Karpas-422 (cell line): ENCODE data around the gene BRAF. TPM values are rescaled to one million over a fixed set of nuclear protein-coding genes. Genes with fewer than 3 reads are reported as not detected.
"Not testable (repeated sequence)": the region's sequence is repeated elsewhere in the genome, so short reads cannot be mapped to it uniquely, and the experiment has no call there.

Experiments used
- DNase-seq: peaks from one replicate; pipeline ENCODE4 v3.0.0-alpha.2; 2015
- H2AFZ ChIP-seq: fragments of 200-600 bp; sonication (generic); 2 replicates; pipeline ENCODE4 v1.6.1; 2014; ENCODE audit warnings: antibody characterized with exemption, low read length, mixed read lengths
- H3K27ac ChIP-seq: fragments of 200-600 bp; sonication (generic); 2 replicates; pipeline ENCODE4 v1.5.1; 2014; ENCODE audit warnings: mild to moderate bottlenecking, low read length, moderate library complexity
- H3K27me3 ChIP-seq: fragments of 200-600 bp; sonication (generic); 2 replicates; pipeline ENCODE4 v1.6.1; 2014; ENCODE audit warnings: low read length, mixed read lengths
- H3K36me3 ChIP-seq: fragments of 200-600 bp; sonication (generic); 2 replicates; pipeline ENCODE4 v1.6.1; 2014; ENCODE audit warnings: low read length, mixed read lengths; ENCODE audit not compliant: insufficient read depth
- H3K4me1 ChIP-seq: fragments of 200-600 bp; sonication (generic); 2 replicates; pipeline ENCODE4 v1.6.1; 2014; ENCODE audit warnings: mild to moderate bottlenecking, low read length, mixed read lengths
- H3K4me2 ChIP-seq: fragments of 200-600 bp; sonication (generic); 2 replicates; pipeline ENCODE4 v1.6.1; 2014; ENCODE audit warnings: low read length, low read depth, mild to moderate bottlenecking; ENCODE audit not compliant: poor library complexity, severe bottlenecking
- H3K4me3 ChIP-seq: fragments of 200-600 bp; sonication (generic); 2 replicates; pipeline ENCODE4 v1.5.1; 2014; ENCODE audit warnings: mild to moderate bottlenecking, antibody characterized with exemption, low read length, mixed read lengths
- H3K79me2 ChIP-seq: fragments of 200-600 bp; sonication (generic); 2 replicates; pipeline ENCODE4 v1.6.1; 2014; ENCODE audit warnings: mild to moderate bottlenecking, low read length, mixed read lengths
- H3K9ac ChIP-seq: fragments of 200-600 bp; sonication (generic); 2 replicates; pipeline ENCODE4 v1.6.0; 2014; ENCODE audit warnings: low read length
- H3K9me2 ChIP-seq: fragments of 200-600 bp; sonication (generic), shearing (Covaris generic); replicated peaks from 2 replicates; pipeline ENCODE4 v1.6.0; 2014; ENCODE audit warnings: mild to moderate bottlenecking, low read length, moderate library complexity; ENCODE audit not compliant: insufficient read depth
- H3K9me3 ChIP-seq: fragments of 300-700, 200-600 bp; sonication (generic); 2 replicates; pipeline ENCODE4 v1.6.1; 2014; ENCODE audit warnings: low read length, mixed read lengths
- H4K20me1 ChIP-seq: fragments of 200-600 bp; sonication (generic); 2 replicates; pipeline ENCODE4 v1.6.1; 2014; ENCODE audit warnings: mild to moderate bottlenecking, antibody characterized with exemption, low read length, low read depth; ENCODE audit not compliant: insufficient read depth
- total RNA-seq: library from RNA; depleted of rRNA; stranded (reverse); fragments of >200 nt; shearing (Covaris generic); gene quantifications from 2 replicates; pipeline ENCODE4 v1.2.3, GENCODE V29; 2014; ENCODE audit warnings: low replicate concordance

Gene BRAF
- total RNA-seq, 1 experiment from 2014 or later = 72.6 TPM

GRCh38 chr7:140942242-140942641, 17.5 kb upstream of the BRAF start:
- not testable (repeated sequence) for H3K4me1 ChIP-seq, H3K9ac ChIP-seq, H3K4me2 ChIP-seq, H3K36me3 ChIP-seq, H4K20me1 ChIP-seq, H3K9me2 ChIP-seq, H3K27me3 ChIP-seq, H3K79me2 ChIP-seq, H2AFZ ChIP-seq, H3K4me3 ChIP-seq, DNase-seq, H3K9me3 ChIP-seq, H3K27ac ChIP-seq

GRCh38 chr7:140940898-140941297, 16.2 kb upstream of the BRAF start:
- no peak overlapping the region for H2AFZ ChIP-seq
- H3K9me2 ChIP-seq = no peaks in the 10 kb centered on the region
- H3K9me3 ChIP-seq = no peaks in the 10 kb centered on the region
- no peaks in the 10 kb centered on the region for H3K79me2 ChIP-seq
- H3K4me3 ChIP-seq = no peak overlapping the region
- no peak overlapping the region for H3K27ac ChIP-seq
- no peaks in the 10 kb centered on the region for H3K36me3 ChIP-seq
- H4K20me1 ChIP-seq = no peaks in the 10 kb centered on the region
- H3K4me2 ChIP-seq = no peak overlapping the region
- DNase-seq = no peak
- no peaks in the 10 kb centered on the region for H3K4me1 ChIP-seq
- H3K27me3 ChIP-seq = no peaks in the 10 kb centered on the region
- no peak overlapping the region for H3K9ac ChIP-seq

GRCh38 chr7:140937702-140938264, 13.1 kb upstream of the BRAF start:
- no peaks in the 10 kb centered on the region for H3K79me2 ChIP-seq
- no peaks in the 10 kb centered on the region for H3K4me1 ChIP-seq
- no peak overlapping the region for H3K9ac ChIP-seq
- H3K4me2 ChIP-seq = no peak overlapping the region
- no peaks in the 10 kb centered on the region for H3K27me3 ChIP-seq
- H2AFZ ChIP-seq = no peak overlapping the region
- H3K36me3 ChIP-seq = no peaks in the 10 kb centered on the region
- no peaks in the 10 kb centered on the region for H3K9me3 ChIP-seq
- no peaks in the 10 kb centered on the region for H3K9me2 ChIP-seq
- no peak for DNase-seq
- H3K4me3 ChIP-seq = no peak overlapping the region
- no peak overlapping the region for H3K27ac ChIP-seq
- no peaks in the 10 kb centered on the region for H4K20me1 ChIP-seq

- Histone ChIP-seq H3K4me2 (no peak overlapping the region), H3K79me2 (peaks cover 12% of the 10 kb centered on the region), H3K4me1 (peaks cover 6% of the 10 kb centered on the region), H3K9me3 (no peaks in the 10 kb centered on the region), H3K9ac (no peak overlapping the region), H3K9me2 (no peaks in the 10 kb centered on the region), H2AFZ (no peak overlapping the region), H3K27me3 (no peaks in the 10 kb centered on the region), H3K27ac (no peak overlapping the region), H3K36me3 (no peaks in the 10 kb centered on the region), H3K4me3 (no peak overlapping the region), H4K20me1 (no peaks in the 10 kb centered on the region; the same call in 1 of the 2 replicates)
- DNase-seq = no peak
These were observed 4.0 kb upstream of the BRAF start for GRCh38 chr7:140928491-140929309.

- H3K36me3 ChIP-seq = not testable (repeated sequence)
These were observed 3.2 kb upstream of the BRAF start for GRCh38 chr7:140927945-140928344.

GRCh38 chr7:140927351-140927750, 2.6 kb upstream of the BRAF start:
- DNase-seq = peak; percentile 42
- H3K4me1 ChIP-seq = peaks cover 14% of the 10 kb centered on the region
- no peak overlapping the region for H3K4me3 ChIP-seq
- H3K27ac ChIP-seq = no peak overlapping the region
- peaks cover 25% of the 10 kb centered on the region for H3K79me2 ChIP-seq
- H3K9me3 ChIP-seq = no peaks in the 10 kb centered on the region
- H3K27me3 ChIP-seq = no peaks in the 10 kb centered on the region
- no peaks in the 10 kb centered on the region for H3K36me3 ChIP-seq
- no peaks in the 10 kb centered on the region; the same call in 1 of the 2 replicates for H4K20me1 ChIP-seq
- H2AFZ ChIP-seq = no peak overlapping the region
- no peak overlapping the region for H3K4me2 ChIP-seq
- no peaks in the 10 kb centered on the region for H3K9me2 ChIP-seq
- no peak overlapping the region for H3K9ac ChIP-seq

More at GRCh38 chr7:140927945-140928344, 3.2 kb upstream of the BRAF start:
- not testable (repeated sequence) for H3K27ac ChIP-seq, H3K27me3 ChIP-seq, H3K4me2 ChIP-seq, H3K9me2 ChIP-seq, H2AFZ ChIP-seq, H4K20me1 ChIP-seq, H3K4me1 ChIP-seq, H3K9me3 ChIP-seq, H3K4me3 ChIP-seq, H3K9ac ChIP-seq, DNase-seq
- H3K79me2 ChIP-seq = peaks cover 20% of the 10 kb centered on the region

GRCh38 chr7:140926021-140926817, 1.5 kb upstream of the BRAF start:
- H3K27ac ChIP-seq = no peak overlapping the region
- H3K36me3 ChIP-seq = no peaks in the 10 kb centered on the region
- no peaks in the 10 kb centered on the region for H3K9me2 ChIP-seq

More at GRCh38 chr7:140926021-140926817, 1.5 kb upstream of the BRAF start:
- DNase-seq = no peak
- no peaks in the 10 kb centered on the region for H3K27me3 ChIP-seq
- H3K79me2 ChIP-seq = peaks cover 37% of the 10 kb centered on the region
- no peaks in the 10 kb centered on the region; the same call in 1 of the 2 replicates for H4K20me1 ChIP-seq
- H3K9ac ChIP-seq = no peak overlapping the region
- no peaks in the 10 kb centered on the region for H3K9me3 ChIP-seq
- H2AFZ ChIP-seq = no peak overlapping the region
- H3K4me2 ChIP-seq = no peak overlapping the region
- peaks cover 25% of the 10 kb centered on the region for H3K4me1 ChIP-seq
- H3K4me3 ChIP-seq = no peak overlapping the region
